Right cardiac atrium (tissue), 5 donors: ENCODE results near the gene MNAT1. TPM values are rescaled to one million over a fixed set of nuclear protein-coding genes. Genes with fewer than 3 reads are reported as not detected.
"Not testable (repeated sequence)": the region's sequence is repeated elsewhere in the genome, so short reads cannot be mapped to it uniquely, and the experiment has no call there.

Experiments used
- ATAC-seq, 2 donors: fragments of 200-7000 bp; cut with Tn5 transposase; one replicate each; pipeline versions ENCODE4 v1.8.0 to v1.9.1; 2020; ENCODE audit warnings: moderate library complexity in 2 of 2, mild to moderate bottlenecking in 1 of 2
- DNase-seq, 3 donors: peaks; one replicate each; pipeline ENCODE4 v3.0.0-alpha.2; 2020
- H3K27ac ChIP-seq: one replicate; pipeline ENCODE4 v1.5.1; 2013; ENCODE audit warnings: mild to moderate bottlenecking, low read length, control low read depth, moderate library complexity
- H3K27me3 ChIP-seq: one replicate; pipeline ENCODE4 v1.6.1; 2013; ENCODE audit not compliant: control insufficient read depth, insufficient read depth
- H3K4me1 ChIP-seq: one replicate; pipeline ENCODE4 v1.6.1; 2013; ENCODE audit warnings: low read length; ENCODE audit not compliant: control insufficient read depth, insufficient read depth
- H3K4me3 ChIP-seq: one replicate; pipeline ENCODE4 v1.5.1; 2013; ENCODE audit warnings: low read length, control low read depth
- H3K9me3 ChIP-seq: one replicate; pipeline ENCODE4 v1.6.1; 2013; ENCODE audit warnings: low read length; ENCODE audit not compliant: control insufficient read depth
- WGBS: extraction: QIAGEN DNeasy Blood & Tissue Kit; methylation state at CpG from one replicate; pipeline ENCODE4 v1.1.7; 2013; 5-methylcytosine and 5-hydroxymethylcytosine counted together
- intact Hi-C, 4 donors: fragments of 100-400 bp; cut with DNase I; formaldehyde crosslinking; loops; one replicate each; pipeline versions ENCODE4 v1.11.0 to v1.14.0; 2022 to 2023
- polyA plus RNA-seq: library from polyadenylated mRNA; stranded (reverse); fragments of 200-250 nt; gene quantifications from one replicate; pipeline ENCODE4 v1.2.3, GENCODE V29; 2013
- total RNA-seq, 4 donors: library from RNA; stranded (reverse); fragmentation: NEBNext Ultra II Directional; extraction: Animal tissue kit (Norgen Biotek cat#: 25700); gene quantifications; one replicate each; pipeline ENCODE4 v1.2.1, GENCODE V29; 2021
- donor health status: healthy with polysubstance abuse.
- donor health status: DM: no; HTN: yes; CAD: no.
- donor health status: DM: no; HTN: no; CAD: no.
- donor health status: DM: no; HTN: yes; CAD: no; lungs with severe emphysema.
- donor health status: DM: yes; HTN: yes; CAD: no.

Gene MNAT1
- total and polyA plus RNA-seq, 5 donors: 25.9 to 29.3 (median 28.9) TPM

- DNase-seq: no peak
- H3K4me1 ChIP-seq: peaks cover 2% of the 10 kb centered on the region
- H3K4me3 ChIP-seq: no peak overlapping the region
- H3K9me3 ChIP-seq: no peaks in the 10 kb centered on the region
- intact Hi-C loops: no loop called here
- no peaks in the 10 kb centered on the region for H3K27me3 ChIP-seq
- H3K27ac ChIP-seq: no peak overlapping the region
- ATAC-seq: no peak
Observed at GRCh38 chr14:60775296-60775695, 40.7 kb downstream of the MNAT1 start.

GRCh38 chr14:60777856-60778578 is 43.5 kb downstream of the MNAT1 start:
- DNase-seq: no peak
- no peak overlapping the region for H3K27ac ChIP-seq
- intact Hi-C loops: no loop called here
- H3K4me3 ChIP-seq: no peak overlapping the region
- H3K4me1 ChIP-seq: peaks cover 2% of the 10 kb centered on the region
- H3K27me3 ChIP-seq: no peaks in the 10 kb centered on the region
- ATAC-seq: no peak
- H3K9me3 ChIP-seq: no peaks in the 10 kb centered on the region

DNA sequence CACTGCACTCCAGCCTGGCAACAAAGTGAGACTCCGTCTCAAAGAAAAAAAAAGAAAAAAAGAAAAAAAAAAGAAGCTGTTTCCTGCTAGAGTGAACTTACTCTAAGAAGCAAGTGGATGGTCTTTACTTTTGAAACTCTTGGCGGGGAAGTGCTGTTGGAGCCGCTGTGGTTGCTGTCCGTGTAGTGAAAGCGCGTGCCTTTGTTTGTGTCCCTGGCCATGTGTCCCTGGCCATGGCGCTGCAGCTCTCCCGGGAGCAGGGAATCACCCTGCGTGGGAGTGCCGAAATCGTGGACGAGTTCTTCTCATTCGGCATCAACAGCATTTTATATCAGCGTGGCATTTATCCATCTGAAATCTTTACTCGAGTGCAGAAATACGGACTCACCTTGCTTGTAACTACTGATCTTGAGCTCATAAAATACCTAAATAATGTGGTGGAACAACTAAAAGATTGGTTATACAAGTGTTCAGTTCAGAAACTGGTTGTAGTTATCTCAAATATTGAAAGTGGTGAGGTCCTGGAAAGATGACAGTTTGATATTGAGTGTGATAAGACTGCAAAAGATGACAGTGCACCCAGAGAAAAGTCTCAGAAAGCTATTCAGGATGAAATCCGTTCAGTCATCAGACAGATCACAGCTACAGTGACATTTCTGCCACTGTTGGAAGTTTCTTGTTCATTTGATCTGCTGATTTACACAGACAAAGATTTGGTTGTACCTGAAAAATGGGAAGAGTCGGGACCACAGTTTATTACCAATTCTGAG is 45.4 kb downstream of the MNAT1 start:
- H3K9me3 ChIP-seq, H3K4me1 ChIP-seq, H3K27ac ChIP-seq, H3K27me3 ChIP-seq, ATAC-seq, H3K4me3 ChIP-seq, intact Hi-C loops: not testable (repeated sequence)
- WGBS: 91% methylated on average over 18 of the region's 18 CpGs
- DNase-seq: peak in 1 of 3 donors; percentile 26

GRCh38 chr14:60780558-60780957 is 46.0 kb downstream of the MNAT1 start:
- H3K27ac ChIP-seq, ATAC-seq, H3K4me3 ChIP-seq, intact Hi-C loops, H3K4me1 ChIP-seq, DNase-seq, H3K9me3 ChIP-seq, H3K27me3 ChIP-seq: not testable (repeated sequence)

GRCh38 chr14:60786905-60787304 is 52.3 kb downstream of the MNAT1 start:
- no peaks in the 10 kb centered on the region for H3K9me3 ChIP-seq
- H3K27me3 ChIP-seq: no peaks in the 10 kb centered on the region
- intact Hi-C loops: no loop called here
- H3K4me1 ChIP-seq: no peaks in the 10 kb centered on the region
- no peak for DNase-seq
- no peak overlapping the region for H3K4me3 ChIP-seq
- ATAC-seq: no peak
- no peak overlapping the region for H3K27ac ChIP-seq
- 98% methylated on average over 3 of the region's 3 CpGs for WGBS

- no peak for DNase-seq
- Histone ChIP-seq H3K27ac (no peak overlapping the region), H3K9me3 (no peaks in the 10 kb centered on the region), H3K27me3 (no peaks in the 10 kb centered on the region), H3K4me3 (no peak overlapping the region), H3K4me1 (no peaks in the 10 kb centered on the region)
- intact Hi-C loops: no loop called here
- ATAC-seq: no peak
- WGBS: 93% methylated on average over 1 of the region's 1 CpG
Observed at GRCh38 chr14:60789656-60790055, 55.1 kb downstream of the MNAT1 start.

- H3K27ac ChIP-seq: no peak overlapping the region
- DNase-seq (no peak), ATAC-seq (no peak)
- no peaks in the 10 kb centered on the region for H3K4me1 ChIP-seq
- no peaks in the 10 kb centered on the region for H3K27me3 ChIP-seq
- H3K4me3 ChIP-seq: no peak overlapping the region
- WGBS: 84% methylated on average over 1 of the region's 1 CpG
- intact Hi-C loops: no loop called here
- no peaks in the 10 kb centered on the region for H3K9me3 ChIP-seq
Observed at GRCh38 chr14:60790850-60791249, 56.3 kb downstream of the MNAT1 start.

DNA sequence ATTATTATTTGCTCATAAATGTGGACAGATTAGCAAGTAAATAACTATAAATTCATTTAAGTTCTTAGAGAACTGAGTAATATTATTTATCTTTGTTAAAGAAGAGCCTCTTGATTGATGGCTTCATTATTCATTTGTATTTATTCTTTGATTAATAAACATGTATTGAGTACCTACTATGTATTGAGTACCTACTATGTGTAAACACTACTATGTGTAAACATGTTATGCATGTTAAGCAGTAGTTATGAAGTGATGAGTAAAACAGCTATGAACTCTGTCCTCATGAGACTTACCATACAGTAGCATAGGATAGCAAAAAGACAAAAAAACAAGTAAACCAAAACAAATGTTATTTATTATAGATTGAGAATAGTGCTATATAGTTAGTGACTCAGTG is 61.9 kb downstream of the MNAT1 start:
- ATAC-seq: no peak
- H3K4me1 ChIP-seq: no peaks in the 10 kb centered on the region
- H3K9me3 ChIP-seq: no peaks in the 10 kb centered on the region
- no peak overlapping the region for H3K4me3 ChIP-seq
- H3K27ac ChIP-seq: no peak overlapping the region
- intact Hi-C loops: no loop called here
- DNase-seq: no peak
- no peaks in the 10 kb centered on the region for H3K27me3 ChIP-seq

GRCh38 chr14:60800409-60800808 is 65.8 kb downstream of the MNAT1 start:
- no peak for DNase-seq
- intact Hi-C loops: no loop called here
- no peaks in the 10 kb centered on the region for H3K27me3 ChIP-seq
- WGBS: 96% methylated on average over 2 of the region's 2 CpGs
- H3K4me3 ChIP-seq: no peak overlapping the region
- no peaks in the 10 kb centered on the region for H3K4me1 ChIP-seq
- no peak for ATAC-seq
- H3K27ac ChIP-seq: no peak overlapping the region
- no peaks in the 10 kb centered on the region for H3K9me3 ChIP-seq

DNA sequence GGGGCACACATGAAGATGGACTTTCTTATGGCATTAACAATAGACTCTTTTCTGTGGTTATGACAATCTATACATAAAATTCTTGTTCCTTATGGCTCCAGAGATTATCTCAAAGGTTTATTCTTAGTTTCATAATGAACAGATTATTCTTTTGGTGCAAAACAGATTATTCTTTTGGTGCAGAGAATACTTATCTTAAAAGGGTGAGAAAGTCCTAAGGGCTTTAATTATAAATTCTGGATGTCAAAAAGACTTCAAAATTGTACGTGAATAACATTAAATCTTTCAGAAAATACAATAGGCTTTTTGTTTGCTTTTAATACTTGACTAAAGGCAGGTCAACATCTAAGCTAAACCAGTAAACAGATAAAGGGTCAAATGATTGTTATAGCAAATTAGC is 69.3 kb downstream of the MNAT1 start:
- WGBS: 88% methylated on average over 1 of the region's 1 CpG
- intact Hi-C loops: no loop called here

GRCh38 chr14:60805841-60806430 is 71.4 kb downstream of the MNAT1 start:
- H3K9me3 ChIP-seq: no peaks in the 10 kb centered on the region
- H3K27me3 ChIP-seq: no peaks in the 10 kb centered on the region
- no peaks in the 10 kb centered on the region for H3K4me1 ChIP-seq
- intact Hi-C loops: no loop called here
- no peak for ATAC-seq
- 99% methylated on average over 1 of the region's 1 CpG for WGBS
- H3K27ac ChIP-seq: no peak overlapping the region
- H3K4me3 ChIP-seq: no peak overlapping the region
- DNase-seq: no peak

More for the DNA sequence above, 69.3 kb downstream of the MNAT1 start:
- Histone ChIP-seq H3K27me3 (no peaks in the 10 kb centered on the region), H3K9me3 (no peaks in the 10 kb centered on the region), H3K4me3 (no peak overlapping the region), H3K27ac (no peak overlapping the region), H3K4me1 (no peaks in the 10 kb centered on the region)
- DNase-seq (no peak), ATAC-seq (no peak)
